Smooth muscle cell of the brain vasculature (primary cell): Measurements from ENCODE around the gene PSPC1.
A peak's percentile ranks its signal among the peaks of the same experiment; 100 is the strongest.
"Not testable (repeated sequence)": the region's sequence is repeated elsewhere in the genome, so short reads cannot be mapped to it uniquely, and the experiment has no call there.

Experiments
- DNase-seq: peaks from one replicate; pipeline ENCODE4 v3.0.0-alpha.2; 2012; ENCODE audit warnings: low read depth, low spot score

Gene PSPC1

GRCh38 chr13:19764237-19764636 is 18.5 kb downstream of the PSPC1 start:
- no peak for DNase-seq

- no peak for DNase-seq
Measured at GRCh38 chr13:19763618-19764017, 19.1 kb downstream of the PSPC1 start.

GRCh38 chr13:19759669-19760068 is 23.1 kb downstream of the PSPC1 start:
- DNase-seq = peak; percentile 9

GRCh38 chr13:19742643-19743042 is 40.1 kb downstream of the PSPC1 start:
- DNase-seq = no peak

GRCh38 chr13:19737844-19738557 is 44.7 kb downstream of the PSPC1 start:
- DNase-seq = no peak

- no peak for DNase-seq
Measured at GRCh38 chr13:19726611-19727010, 56.1 kb downstream of the PSPC1 start.

- DNase-seq = no peak
Measured at GRCh38 chr13:19725320-19725719, 57.4 kb downstream of the PSPC1 start.

- no peak for DNase-seq
Measured at GRCh38 chr13:19720039-19720438, 62.7 kb downstream of the PSPC1 start.

- no peak for DNase-seq
Measured at GRCh38 chr13:19713186-19713965, 69.4 kb downstream of the PSPC1 start.

GRCh38 chr13:19709782-19710181 is 73.0 kb downstream of the PSPC1 start:
- not testable (repeated sequence) for DNase-seq

- DNase-seq = not testable (repeated sequence)
Measured at GRCh38 chr13:19709039-19709438, 73.7 kb downstream of the PSPC1 start.

GRCh38 chr13:19704256-19704655 is 78.5 kb downstream of the PSPC1 start:
- not testable (repeated sequence) for DNase-seq

- not testable (repeated sequence) for DNase-seq
Measured at GRCh38 chr13:19701619-19702018, 81.1 kb downstream of the PSPC1 start.

GRCh38 chr13:19700963-19701362 is 81.8 kb downstream of the PSPC1 start:
- DNase-seq = not testable (repeated sequence)

GRCh38 chr13:19695829-19696228 is 86.9 kb downstream of the PSPC1 start:
- no peak for DNase-seq

- DNase-seq = no peak
Measured at GRCh38 chr13:19695428-19695827, 87.3 kb downstream of the PSPC1 start.

- DNase-seq = not testable (repeated sequence)
Measured at GRCh38 chr13:19691447-19691846, 91.3 kb downstream of the PSPC1 start.

- DNase-seq = no peak
Measured at GRCh38 chr13:19685437-19685836, 97.3 kb downstream of the PSPC1 start.

- DNase-seq = no peak
Measured at GRCh38 chr13:19685034-19685433, 97.7 kb downstream of the PSPC1 start.

GRCh38 chr13:19681517-19681916 is 101.2 kb downstream of the PSPC1 start:
- DNase-seq = no peak

- DNase-seq = no peak
Measured at GRCh38 chr13:19680751-19681150, 102.0 kb downstream of the PSPC1 start.

GRCh38 chr13:19676168-19676567 is 106.6 kb downstream of the PSPC1 start:
- DNase-seq = no peak

- no peak for DNase-seq
Measured at GRCh38 chr13:19674898-19675297, 107.8 kb downstream of the PSPC1 start.
